ENCODE measurements around the gene DDAH1.
"Not testable (repeated sequence)": the region's sequence is repeated elsewhere in the genome, so short reads cannot be mapped to it uniquely, and the experiment has no call there.

DDAH1 gene

GRCh38 chr1:85465099-85465785 lies at the start of gene DDAH1:
TSS of gene DDAH1 (minus strand) at chr1:85465159. CDS start at chr1:85465045, 114 bp downstream.
- Histone ChIP-seq H3K27ac (ENCODE audit: low read depth, low read length) (no peak within 1 kb of the TSS), H3K4me2 (ENCODE audit: low read length) (peak within 1 kb of the TSS; percentile 21; the same call in 1 of the 2 replicates), H3K27me3 (ENCODE audit: control insufficient read depth, low read length) (peaks cover 21% of the 10 kb centered on the region), H4K20me1 (ENCODE audit: control insufficient read depth, insufficient read depth, low read depth, low read length) (no peaks in the 10 kb centered on the region), H3K4me1 (ENCODE audit: control insufficient read depth, low read length) (no peaks in the 10 kb centered on the region), H3F3A (ENCODE audit: control insufficient read depth, insufficient read depth) (no peaks in the 10 kb centered on the region), H3K36me3 (ENCODE audit: control insufficient read depth, low read length) (no peaks in the 10 kb centered on the region), H3K9me3 (ENCODE audit: control insufficient read depth, insufficient read depth, low read length) (no peaks in the 10 kb centered on the region), H3K4me3 (ENCODE audit: low read length) (no peak within 1 kb of the TSS), H3K79me2 (ENCODE audit: control insufficient read depth, low read length) (no peaks in the 10 kb centered on the region), H3K9me2 (replicated peaks; ENCODE audit: control insufficient read depth, low read length) (no peaks in the 10 kb centered on the region)
- TF ChIP-seq EZH2phosphoT487 (IDR thresholded peaks at IDR 0.05; ENCODE audit: borderline replicate concordance, low read length) (no peak), CTCF (IDR thresholded peaks at IDR 0.05; ENCODE audit: low read depth, low read length, poor library complexity, severe bottlenecking) (no peak)

GRCh38 chr1:85513998-85514397 lies 49.0 kb upstream of the DDAH1 start:
- H3K4me3 ChIP-seq (ENCODE audit: low read length); H3K27me3 ChIP-seq (ENCODE audit: control insufficient read depth, low read length); H3K4me1 ChIP-seq (ENCODE audit: control insufficient read depth, low read length); H3K4me2 ChIP-seq (ENCODE audit: low read length); H3F3A ChIP-seq (ENCODE audit: control insufficient read depth, insufficient read depth); H4K20me1 ChIP-seq (ENCODE audit: control insufficient read depth, insufficient read depth, low read depth, low read length); H3K9me2 ChIP-seq (replicated peaks; ENCODE audit: control insufficient read depth, low read length); H3K27ac ChIP-seq (ENCODE audit: low read depth, low read length); H3K9me3 ChIP-seq (ENCODE audit: control insufficient read depth, insufficient read depth, low read length); H3K79me2 ChIP-seq (ENCODE audit: control insufficient read depth, low read length); H3K36me3 ChIP-seq (ENCODE audit: control insufficient read depth, low read length): not testable (repeated sequence)

- Histone ChIP-seq H3K4me1 (ENCODE audit: control insufficient read depth, low read length) (no peaks in the 10 kb centered on the region), H3K4me2 (ENCODE audit: low read length) (no peak overlapping the region), H3K4me3 (ENCODE audit: low read length) (no peak overlapping the region), H3K27ac (ENCODE audit: low read depth, low read length) (no peak overlapping the region), H3K9me2 (replicated peaks; ENCODE audit: control insufficient read depth, low read length) (no peaks in the 10 kb centered on the region), H3K9me3 (ENCODE audit: control insufficient read depth, insufficient read depth, low read length) (no peaks in the 10 kb centered on the region; the same call in 1 of the 2 replicates), H4K20me1 (ENCODE audit: control insufficient read depth, insufficient read depth, low read depth, low read length) (no peaks in the 10 kb centered on the region), H3K27me3 (ENCODE audit: control insufficient read depth, low read length) (no peaks in the 10 kb centered on the region), H3K79me2 (ENCODE audit: control insufficient read depth, low read length) (no peaks in the 10 kb centered on the region), H3K36me3 (ENCODE audit: control insufficient read depth, low read length) (no peaks in the 10 kb centered on the region), H3F3A (ENCODE audit: control insufficient read depth, insufficient read depth) (no peaks in the 10 kb centered on the region)
- TF ChIP-seq CTCF (IDR thresholded peaks at IDR 0.05; ENCODE audit: low read depth, low read length, poor library complexity, severe bottlenecking) (no peak), EZH2phosphoT487 (IDR thresholded peaks at IDR 0.05; ENCODE audit: borderline replicate concordance, low read length) (no peak)
Measured at GRCh38 chr1:85504417-85504816, 39.5 kb upstream of the DDAH1 start.

- Histone ChIP-seq H3K27me3 (ENCODE audit: control insufficient read depth, low read length) (no peaks in the 10 kb centered on the region), H3F3A (ENCODE audit: control insufficient read depth, insufficient read depth) (no peaks in the 10 kb centered on the region), H4K20me1 (ENCODE audit: control insufficient read depth, insufficient read depth, low read depth, low read length) (no peaks in the 10 kb centered on the region), H3K9me3 (ENCODE audit: control insufficient read depth, insufficient read depth, low read length) (no peaks in the 10 kb centered on the region), H3K36me3 (ENCODE audit: control insufficient read depth, low read length) (no peaks in the 10 kb centered on the region), H3K27ac (ENCODE audit: low read depth, low read length) (no peak overlapping the region), H3K79me2 (ENCODE audit: control insufficient read depth, low read length) (no peaks in the 10 kb centered on the region), H3K9me2 (replicated peaks; ENCODE audit: control insufficient read depth, low read length) (no peaks in the 10 kb centered on the region), H3K4me3 (ENCODE audit: low read length) (no peak overlapping the region), H3K4me1 (ENCODE audit: control insufficient read depth, low read length) (no peaks in the 10 kb centered on the region), H3K4me2 (ENCODE audit: low read length) (no peak overlapping the region)
- no peak for TF ChIP-seq EZH2phosphoT487 (IDR thresholded peaks at IDR 0.05; ENCODE audit: borderline replicate concordance, low read length)
- TF ChIP-seq CTCF (IDR thresholded peaks at IDR 0.05; ENCODE audit: low read depth, low read length, poor library complexity, severe bottlenecking), result peak; percentile 22
Measured at GRCh38 chr1:85502625-85503083, 37.7 kb upstream of the DDAH1 start.
